Measurements from ENCODE around the gene SSH2.

DNA sequence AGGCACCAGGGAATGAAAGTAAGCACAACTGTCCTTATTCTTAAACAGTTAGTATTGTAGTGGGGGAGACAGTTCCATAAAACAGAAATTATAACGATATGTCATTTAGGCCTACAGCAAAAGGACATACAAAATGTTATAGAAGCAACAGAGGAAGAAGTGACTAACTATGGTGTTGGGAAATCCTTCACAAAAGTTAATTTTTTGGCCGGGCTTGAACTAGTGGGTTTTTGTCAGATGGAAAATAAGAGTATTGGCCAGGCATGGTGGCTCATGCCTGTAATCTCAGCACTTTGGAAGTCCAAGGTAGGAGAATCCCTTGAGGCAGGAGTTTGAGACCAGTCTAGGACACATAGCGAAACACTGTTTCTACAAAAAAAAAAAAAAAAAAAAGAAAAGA, 127.8 kb downstream of the SSH2 start:
- TF ChIP-seq, protein P1, sequence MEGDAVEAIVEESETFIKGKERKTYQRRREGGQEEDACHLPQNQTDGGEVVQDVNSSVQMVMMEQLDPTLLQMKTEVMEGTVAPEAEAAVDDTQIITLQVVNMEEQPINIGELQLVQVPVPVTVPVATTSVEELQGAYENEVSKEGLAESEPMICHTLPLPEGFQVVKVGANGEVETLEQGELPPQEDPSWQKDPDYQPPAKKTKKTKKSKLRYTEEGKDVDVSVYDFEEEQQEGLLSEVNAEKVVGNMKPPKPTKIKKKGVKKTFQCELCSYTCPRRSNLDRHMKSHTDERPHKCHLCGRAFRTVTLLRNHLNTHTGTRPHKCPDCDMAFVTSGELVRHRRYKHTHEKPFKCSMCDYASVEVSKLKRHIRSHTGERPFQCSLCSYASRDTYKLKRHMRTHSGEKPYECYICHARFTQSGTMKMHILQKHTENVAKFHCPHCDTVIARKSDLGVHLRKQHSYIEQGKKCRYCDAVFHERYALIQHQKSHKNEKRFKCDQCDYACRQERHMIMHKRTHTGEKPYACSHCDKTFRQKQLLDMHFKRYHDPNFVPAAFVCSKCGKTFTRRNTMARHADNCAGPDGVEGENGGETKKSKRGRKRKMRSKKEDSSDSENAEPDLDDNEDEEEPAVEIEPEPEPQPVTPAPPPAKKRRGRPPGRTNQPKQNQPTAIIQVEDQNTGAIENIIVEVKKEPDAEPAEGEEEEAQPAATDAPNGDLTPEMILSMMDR (IDR thresholded peaks at IDR 0.05), result no peak
- TF ChIP-seq POLR2A (IDR thresholded peaks at IDR 0.05), result no peak
